ENCODE measurements around the gene SPATA31C2. TPM values are rescaled to one million over a fixed set of nuclear protein-coding genes. Genes with fewer than 3 reads are reported as not detected.

Gene SPATA31C2
- not detected in 2 replicates for total RNA-seq

GRCh38 chr9:88138375-88138774 lies at the start of gene SPATA31C2:
TSS of gene SPATA31C2 (minus strand) at chr9:88138475. CDS start at chr9:88138446, 29 bp downstream.

Other genes starting within 250 kb of the SPATA31C2 start
- not detected in 2 replicates for gene SPATA31C1, start 220.5 kb downstream of the SPATA31C2 start, total RNA-seq
- gene CDK20, start 163.9 kb downstream of the SPATA31C2 start, total RNA-seq = 1.7 and 3.4 TPM in 2 replicates
- gene SPIN1, start 250.0 kb upstream of the SPATA31C2 start, total RNA-seq = 88.5 and 95.5 TPM in 2 replicates

All from regular cardiac myocyte (primary cell).